K562 (cell line): ENCODE data around the gene SPTLC2.

Source experiments
- E2F5 ChIP-seq: sonication (generic); formaldehyde crosslinking; IDR thresholded peaks from 2 replicates; pipeline ENCODE4 v1.8.0; 2022; ENCODE audit warnings: mild to moderate bottlenecking, missing genetic modification reagents
- NRF1 ChIP-seq, 2 experiments: fragments of 450-650 bp; IDR thresholded peaks in 1 of 2; conservative IDR thresholded peaks in 1 of 2; 2 replicates each; pipeline ENCODE4 v1.6.1; 2014; ENCODE audit warnings: mild to moderate bottlenecking in 2 of 2

GRCh38 chr14:77640756-77641533 lies 24.5 kb upstream of the SPTLC2 start:
- no peak for TF ChIP-seq NRF1 (conservative IDR thresholded peaks at IDR 0.05 in 1 of 2, IDR thresholded peaks at IDR 0.05 in 1 of 2)
- TF ChIP-seq E2F5 (CRISPR knock-in tag), result no peak
